IPS-18a (cell line): ENCODE results near the gene ZNF512B.
A peak's percentile ranks its signal among the peaks of the same experiment; 100 is the strongest.
"Not testable (repeated sequence)": the region's sequence is repeated elsewhere in the genome, so short reads cannot be mapped to it uniquely, and the experiment has no call there.

ENCODE experiments used
- H3K27ac ChIP-seq: one replicate; pipeline ENCODE4 v1.5.1; 2013; ENCODE audit warnings: low read length
- H3K27me3 ChIP-seq: one replicate; pipeline ENCODE4 v1.6.1; 2013; ENCODE audit warnings: mild to moderate bottlenecking, low read length; ENCODE audit not compliant: control insufficient read depth, insufficient read depth
- H3K36me3 ChIP-seq: one replicate; pipeline ENCODE4 v1.6.1; 2013; ENCODE audit warnings: low read depth, low read length; ENCODE audit not compliant: control insufficient read depth
- H3K4me1 ChIP-seq: one replicate; pipeline ENCODE4 v1.6.1; 2013; ENCODE audit warnings: low read depth, low read length; ENCODE audit not compliant: control insufficient read depth
- H3K4me3 ChIP-seq: one replicate; pipeline ENCODE4 v1.5.1; 2013; ENCODE audit warnings: low read length
- H3K9ac ChIP-seq: one replicate; pipeline ENCODE4 v1.6.1; 2013; ENCODE audit warnings: mild to moderate bottlenecking, low read length, moderate library complexity
- H3K9me3 ChIP-seq: one replicate; pipeline ENCODE4 v1.6.1; 2013; ENCODE audit warnings: low read depth, low read length; ENCODE audit not compliant: control insufficient read depth

The ZNF512B gene, protein sequence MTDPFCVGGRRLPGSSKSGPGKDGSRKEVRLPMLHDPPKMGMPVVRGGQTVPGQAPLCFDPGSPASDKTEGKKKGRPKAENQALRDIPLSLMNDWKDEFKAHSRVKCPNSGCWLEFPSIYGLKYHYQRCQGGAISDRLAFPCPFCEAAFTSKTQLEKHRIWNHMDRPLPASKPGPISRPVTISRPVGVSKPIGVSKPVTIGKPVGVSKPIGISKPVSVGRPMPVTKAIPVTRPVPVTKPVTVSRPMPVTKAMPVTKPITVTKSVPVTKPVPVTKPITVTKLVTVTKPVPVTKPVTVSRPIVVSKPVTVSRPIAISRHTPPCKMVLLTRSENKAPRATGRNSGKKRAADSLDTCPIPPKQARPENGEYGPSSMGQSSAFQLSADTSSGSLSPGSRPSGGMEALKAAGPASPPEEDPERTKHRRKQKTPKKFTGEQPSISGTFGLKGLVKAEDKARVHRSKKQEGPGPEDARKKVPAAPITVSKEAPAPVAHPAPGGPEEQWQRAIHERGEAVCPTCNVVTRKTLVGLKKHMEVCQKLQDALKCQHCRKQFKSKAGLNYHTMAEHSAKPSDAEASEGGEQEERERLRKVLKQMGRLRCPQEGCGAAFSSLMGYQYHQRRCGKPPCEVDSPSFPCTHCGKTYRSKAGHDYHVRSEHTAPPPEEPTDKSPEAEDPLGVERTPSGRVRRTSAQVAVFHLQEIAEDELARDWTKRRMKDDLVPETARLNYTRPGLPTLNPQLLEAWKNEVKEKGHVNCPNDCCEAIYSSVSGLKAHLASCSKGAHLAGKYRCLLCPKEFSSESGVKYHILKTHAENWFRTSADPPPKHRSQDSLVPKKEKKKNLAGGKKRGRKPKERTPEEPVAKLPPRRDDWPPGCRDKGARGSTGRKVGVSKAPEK

DNA sequence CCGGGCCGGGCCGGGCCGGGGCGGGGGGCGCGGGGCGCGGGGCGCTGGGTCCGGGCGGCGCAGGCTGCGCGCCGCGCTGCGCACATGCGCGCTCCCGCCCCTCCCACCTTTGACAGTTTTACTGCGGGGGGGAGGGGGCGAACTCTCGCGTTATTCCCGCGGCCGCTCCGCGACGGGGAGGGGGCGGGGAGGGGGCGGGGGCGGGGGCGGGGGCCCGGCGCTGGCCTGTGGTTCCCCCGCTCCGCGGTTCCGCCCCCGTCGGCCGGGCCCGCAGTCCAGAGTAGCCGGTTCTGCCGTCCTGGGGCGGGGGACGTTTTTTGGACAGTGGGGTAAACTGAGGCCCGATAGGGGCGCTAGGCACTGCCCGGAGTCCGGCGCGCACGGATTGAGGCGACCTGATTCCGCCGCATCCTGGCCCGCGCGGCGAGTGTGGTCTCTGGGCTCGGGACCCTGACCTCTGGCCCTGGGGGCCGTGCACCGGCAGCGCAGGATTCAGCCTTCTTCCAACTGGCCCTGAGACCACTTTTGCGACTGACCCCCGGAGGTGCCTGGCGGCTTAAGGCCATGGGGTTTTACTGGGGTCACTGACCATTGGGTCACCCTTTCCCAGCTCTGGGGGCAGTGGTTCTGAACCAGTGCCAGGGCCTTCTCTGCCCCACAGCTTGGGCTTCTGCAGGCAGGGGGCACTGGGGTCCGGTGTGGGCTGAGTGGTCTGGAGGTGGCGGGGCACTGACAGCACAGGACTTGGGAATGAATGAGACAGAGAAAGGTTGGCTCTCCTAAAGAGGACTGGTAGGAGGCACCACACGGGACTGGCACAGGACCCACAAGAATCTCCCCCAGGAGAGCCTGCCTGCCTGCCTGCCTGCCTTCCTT, at the start of gene ZNF512B:
Gene ZNF512B (minus strand): TSS at position 93 of the 876 bp plus-strand sequence. CDS start 1,980 bp downstream, outside the sequence.
- Histone ChIP-seq H3K36me3 (peaks cover 4% of the 10 kb centered on the region), H3K9ac (peak within 1 kb of the TSS; percentile 83), H3K4me1 (peaks cover 5% of the 10 kb centered on the region), H3K4me3 (peak within 1 kb of the TSS; percentile 75), H3K27me3 (peaks cover 16% of the 10 kb centered on the region), H3K27ac (no peak within 1 kb of the TSS), H3K9me3 (no peaks in the 10 kb centered on the region)

DNA sequence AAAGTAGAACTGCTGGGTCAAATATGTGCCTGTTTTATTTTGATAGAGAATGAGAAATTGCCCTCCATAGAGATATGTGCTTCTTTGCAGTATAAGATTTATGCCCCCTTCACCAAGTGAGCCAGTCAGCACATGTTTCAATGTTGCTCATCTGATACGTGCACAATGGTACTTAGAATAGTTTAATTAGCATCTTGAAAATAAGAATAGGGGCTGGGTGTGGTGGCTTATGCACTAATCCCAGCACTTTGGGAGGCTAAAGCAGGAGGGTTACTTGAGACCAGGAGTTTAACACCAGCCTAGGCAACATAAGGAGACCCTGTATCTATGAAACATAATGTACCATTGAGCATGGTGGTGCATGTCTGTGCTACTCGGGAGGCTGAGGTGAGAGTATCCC, 45.9 kb upstream of the ZNF512B start:
- Histone ChIP-seq H3K36me3 (peaks cover 54% of the 10 kb centered on the region), H3K4me1 (no peaks in the 10 kb centered on the region), H3K9ac (no peak overlapping the region), H3K27me3 (no peaks in the 10 kb centered on the region), H3K4me3 (no peak overlapping the region), H3K9me3 (no peaks in the 10 kb centered on the region), H3K27ac (no peak overlapping the region)

DNA sequence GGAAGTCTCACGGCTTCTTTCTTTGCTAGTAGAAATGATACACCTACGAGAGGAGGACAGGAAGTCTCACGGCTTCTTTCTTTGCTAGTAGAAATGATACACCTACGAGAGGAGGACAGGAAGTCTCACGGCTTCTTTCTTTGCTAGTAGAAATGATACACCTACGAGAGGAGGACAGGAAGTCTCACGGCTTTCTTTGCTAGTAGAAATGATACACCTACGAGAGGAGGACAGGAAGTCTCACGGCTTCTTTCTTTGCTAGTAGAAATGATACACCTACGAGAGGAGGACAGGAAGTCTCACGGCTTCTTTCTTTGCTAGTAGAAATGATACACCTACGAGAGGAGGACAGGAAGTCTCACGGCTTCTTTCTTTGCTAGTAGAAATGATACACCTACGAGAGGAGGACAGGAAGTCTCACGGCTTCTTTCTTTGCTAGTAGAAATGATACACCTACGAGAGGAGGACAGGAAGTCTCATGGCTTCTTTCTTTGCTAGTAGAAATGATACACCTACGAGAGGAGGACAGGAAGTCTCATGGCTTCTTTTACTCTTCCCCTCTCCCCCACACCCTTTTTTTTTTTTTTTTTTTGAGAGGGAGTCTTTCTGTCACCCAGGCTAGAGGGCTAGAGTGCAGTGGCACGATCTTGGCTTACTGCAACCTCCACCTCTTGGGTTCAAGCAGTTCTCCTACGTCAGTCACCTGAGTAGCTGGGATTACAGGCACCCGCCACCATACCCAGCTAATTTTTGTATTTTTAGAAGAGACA, 42.8 kb upstream of the ZNF512B start:
- H3K27ac ChIP-seq: not testable (repeated sequence)

DNA sequence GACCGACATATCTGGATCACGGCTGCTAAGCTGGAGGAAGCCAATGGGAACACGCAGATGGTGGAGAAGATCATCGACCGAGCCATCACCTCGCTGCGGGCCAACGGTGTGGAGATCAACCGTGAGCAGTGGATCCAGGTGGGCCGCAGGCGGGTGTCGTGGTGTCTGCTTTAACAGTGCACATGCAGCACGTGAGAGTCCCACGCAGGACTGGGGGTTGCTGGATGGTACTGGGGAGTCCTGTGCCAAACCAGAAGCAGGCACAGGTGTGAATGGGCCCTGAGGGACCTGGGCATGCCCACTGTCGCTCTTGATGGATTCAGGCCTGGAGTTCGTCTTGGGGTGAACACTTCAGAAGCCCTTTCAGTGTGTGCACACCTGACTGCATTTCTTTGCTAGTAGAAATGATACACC, 41.6 kb upstream of the ZNF512B start:
- no peak overlapping the region for H3K27ac ChIP-seq
- no peaks in the 10 kb centered on the region for H3K9me3 ChIP-seq
- no peaks in the 10 kb centered on the region for H3K4me1 ChIP-seq
- peaks cover 53% of the 10 kb centered on the region for H3K36me3 ChIP-seq
- no peaks in the 10 kb centered on the region for H3K27me3 ChIP-seq
- H3K4me3 ChIP-seq: no peak overlapping the region
- no peak overlapping the region for H3K9ac ChIP-seq

More for the DNA sequence above, 42.8 kb upstream of the ZNF512B start:
- not testable (repeated sequence) for H3K9ac ChIP-seq, H3K9me3 ChIP-seq, H3K27me3 ChIP-seq, H3K4me1 ChIP-seq, H3K4me3 ChIP-seq
- peaks cover 56% of the 10 kb centered on the region for H3K36me3 ChIP-seq

DNA sequence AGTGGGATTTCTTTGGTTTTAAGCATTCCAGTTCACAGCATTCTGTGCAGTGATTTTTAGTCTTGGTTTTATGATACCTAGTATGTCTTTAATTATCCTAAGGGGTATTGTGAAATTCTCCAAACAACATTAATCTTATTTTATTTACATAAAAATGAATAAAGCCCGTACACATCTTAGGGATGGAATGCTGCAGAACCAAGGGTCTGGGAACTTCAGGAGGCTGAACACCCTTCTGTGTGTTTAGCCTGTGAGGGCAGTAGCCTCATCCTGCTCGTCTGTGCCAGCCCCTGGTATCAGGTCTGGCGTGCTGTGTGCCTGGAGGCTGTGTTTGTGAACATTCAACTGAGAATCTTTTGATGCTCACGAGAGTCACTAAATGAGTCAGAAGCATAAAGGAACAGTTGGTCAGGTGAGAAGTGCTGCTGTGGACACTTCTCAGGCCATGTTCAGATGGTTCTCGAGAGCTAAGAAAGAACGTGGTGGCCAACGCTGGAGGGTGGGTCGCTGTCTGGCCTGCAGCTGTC, 41.0 kb upstream of the ZNF512B start:
- no peaks in the 10 kb centered on the region for H3K4me1 ChIP-seq
- H3K4me3 ChIP-seq: no peak overlapping the region
- H3K9ac ChIP-seq: no peak overlapping the region
- no peaks in the 10 kb centered on the region for H3K27me3 ChIP-seq
- no peaks in the 10 kb centered on the region for H3K9me3 ChIP-seq
- peaks cover 51% of the 10 kb centered on the region for H3K36me3 ChIP-seq
- no peak overlapping the region for H3K27ac ChIP-seq

DNA sequence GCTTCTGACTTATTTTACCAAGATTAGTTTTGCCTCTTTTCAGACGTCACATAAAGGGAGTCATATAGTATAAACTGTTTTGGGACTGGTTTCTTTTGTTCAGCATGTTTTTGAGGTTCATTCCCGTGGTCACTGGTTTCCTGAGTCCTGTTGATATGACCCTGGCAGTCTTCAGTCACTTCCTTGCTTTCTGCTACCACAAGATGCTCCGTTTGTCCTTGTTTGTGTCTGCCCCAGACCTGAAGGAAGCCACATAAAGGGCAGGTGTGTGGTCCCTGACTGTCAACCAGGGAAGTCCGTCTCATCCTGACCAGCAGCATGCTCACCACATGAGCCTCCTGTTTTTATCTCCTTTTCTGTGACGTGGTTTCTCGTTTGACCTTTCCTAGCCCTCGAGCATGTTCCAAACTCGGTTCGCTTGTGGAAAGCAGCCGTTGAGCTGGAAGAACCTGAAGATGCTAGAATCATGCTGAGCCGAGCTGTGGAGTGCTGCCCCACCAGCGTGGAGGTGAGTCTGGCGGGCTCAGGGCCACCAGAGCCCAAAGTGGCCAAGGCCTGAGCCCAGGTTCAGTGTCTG, 40.2 kb upstream of the ZNF512B start:
- H3K4me1 ChIP-seq: no peaks in the 10 kb centered on the region
- peaks cover 51% of the 10 kb centered on the region for H3K36me3 ChIP-seq
- no peak overlapping the region for H3K4me3 ChIP-seq
- no peak overlapping the region for H3K27ac ChIP-seq
- H3K27me3 ChIP-seq: no peaks in the 10 kb centered on the region
- no peak overlapping the region for H3K9ac ChIP-seq
- no peaks in the 10 kb centered on the region for H3K9me3 ChIP-seq

DNA sequence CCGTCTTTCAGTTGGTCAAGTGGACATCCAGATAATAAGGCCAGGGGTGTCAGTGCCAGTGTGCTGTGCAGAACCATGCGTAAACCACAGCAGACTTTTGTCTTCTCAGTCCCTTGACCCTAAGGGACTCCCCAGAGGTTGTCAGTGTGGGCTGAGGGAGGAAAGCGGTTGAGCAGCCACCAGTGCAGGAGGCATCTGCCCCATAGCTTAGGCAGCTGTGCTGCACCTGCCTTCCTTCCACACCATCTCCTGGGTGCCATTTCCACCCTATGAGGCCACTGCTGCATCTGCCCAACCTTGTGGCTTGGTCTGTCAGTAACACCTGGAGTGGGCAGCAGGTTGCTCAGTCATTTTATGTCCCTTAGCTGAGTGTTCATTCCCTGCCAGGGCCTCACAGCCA, 37.2 kb upstream of the ZNF512B start:
- no peaks in the 10 kb centered on the region for H3K9me3 ChIP-seq
- no peak overlapping the region for H3K9ac ChIP-seq
- H3K36me3 ChIP-seq: peaks cover 60% of the 10 kb centered on the region
- H3K27ac ChIP-seq: no peak overlapping the region
- H3K4me3 ChIP-seq: no peak overlapping the region
- no peaks in the 10 kb centered on the region for H3K4me1 ChIP-seq
- no peaks in the 10 kb centered on the region for H3K27me3 ChIP-seq

DNA sequence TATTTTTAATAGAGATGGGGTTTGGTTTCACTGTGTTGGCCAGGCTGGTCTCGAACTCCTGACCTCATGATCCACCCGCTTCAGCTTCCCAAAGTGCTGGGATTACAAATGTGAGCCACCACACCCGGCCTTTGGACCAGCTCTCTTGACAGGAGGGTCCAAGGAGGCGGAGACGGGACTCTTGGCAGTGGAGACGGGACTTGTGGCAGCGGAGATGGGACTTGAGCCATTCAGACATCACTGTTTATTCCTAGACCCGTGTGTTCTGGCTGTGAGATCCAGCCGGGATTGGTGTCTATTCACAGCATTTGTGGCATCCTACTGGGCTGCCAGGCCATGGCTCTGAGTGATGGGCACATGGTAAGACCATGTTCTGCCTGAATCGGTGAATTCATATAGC, 36.8 kb upstream of the ZNF512B start:
- Histone ChIP-seq H3K9ac (no peak overlapping the region), H3K4me1 (no peaks in the 10 kb centered on the region), H3K9me3 (no peaks in the 10 kb centered on the region), H3K4me3 (no peak overlapping the region), H3K36me3 (peaks cover 61% of the 10 kb centered on the region), H3K27me3 (no peaks in the 10 kb centered on the region), H3K27ac (no peak overlapping the region)

DNA sequence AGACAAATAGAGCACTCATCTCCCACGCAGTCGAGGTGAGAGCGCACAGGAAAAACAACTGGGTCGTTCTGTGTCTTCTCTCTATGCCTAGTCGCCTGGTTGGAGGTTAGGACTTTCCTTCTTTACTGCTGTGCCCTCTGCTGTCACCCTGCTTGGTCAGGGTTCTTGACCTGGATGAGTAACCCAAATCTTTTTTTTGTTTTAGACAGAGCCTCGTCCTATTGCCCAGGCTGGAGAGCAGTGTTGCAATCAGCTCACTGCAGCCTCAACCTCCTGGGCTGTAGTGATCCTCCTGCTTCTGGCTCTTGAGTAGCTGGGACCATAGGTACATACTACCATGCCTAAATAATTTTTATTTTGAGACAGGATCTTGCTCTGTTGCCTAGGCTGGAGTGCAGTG, 35.7 kb upstream of the ZNF512B start:
- Histone ChIP-seq H3K4me3 (no peak overlapping the region), H3K27ac (no peak overlapping the region), H3K27me3 (no peaks in the 10 kb centered on the region), H3K9me3 (no peaks in the 10 kb centered on the region), H3K9ac (no peak overlapping the region), H3K36me3 (peaks cover 61% of the 10 kb centered on the region), H3K4me1 (no peaks in the 10 kb centered on the region)

DNA sequence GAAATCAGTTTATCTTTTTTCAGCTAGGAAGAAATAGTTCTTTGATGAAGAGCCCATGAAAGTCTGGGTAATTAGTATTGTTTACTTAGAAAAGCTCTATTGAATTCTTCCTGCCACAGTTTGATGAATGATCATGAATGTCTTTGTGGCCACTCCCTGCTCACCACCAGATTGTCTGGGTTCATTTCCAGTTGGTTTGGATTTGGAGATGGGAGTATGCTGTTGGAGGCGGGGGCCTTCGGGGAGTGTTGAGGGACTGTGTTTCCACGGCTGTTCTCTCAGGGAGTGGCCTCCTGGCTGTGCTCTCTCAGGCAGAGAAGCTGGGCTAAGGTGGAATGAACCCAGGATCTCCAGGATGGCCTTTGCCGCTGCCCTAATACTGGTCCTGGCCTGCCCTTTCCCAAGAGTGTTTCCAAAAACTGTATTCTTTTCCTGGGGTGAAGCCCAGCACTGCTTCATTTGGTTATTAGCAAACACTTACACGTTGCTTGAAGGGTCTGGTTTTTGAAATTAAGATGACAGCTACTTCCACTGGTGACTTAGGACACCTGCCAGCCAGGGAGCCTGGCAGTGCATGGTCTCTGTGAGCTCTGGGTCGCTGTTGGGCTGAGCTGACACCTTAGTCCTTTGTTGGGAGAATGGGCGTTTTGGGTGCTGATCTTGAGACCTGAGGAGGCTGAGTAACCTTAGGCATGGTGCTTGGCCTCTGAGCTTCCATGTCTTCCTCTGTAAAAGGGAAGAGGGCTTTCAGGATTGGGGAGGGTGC, 34.4 kb upstream of the ZNF512B start:
- Histone ChIP-seq H3K4me1 (no peaks in the 10 kb centered on the region), H3K36me3 (peaks cover 65% of the 10 kb centered on the region), H3K9me3 (no peaks in the 10 kb centered on the region), H3K27me3 (no peaks in the 10 kb centered on the region), H3K9ac (no peak overlapping the region), H3K4me3 (no peak overlapping the region), H3K27ac (no peak overlapping the region)
